Stimulated activated CD8-positive, alpha-beta memory T cell treated with anti-CD3 and anti-CD28 coated beads, Interleukin-15, amount 100 ng/mL, for 48 hours (primary cell): ENCODE data around the gene CYP4F3.
"Not testable (repeated sequence)": the region's sequence is repeated elsewhere in the genome, so short reads cannot be mapped to it uniquely, and the experiment has no call there.

Source experiments
- DNase-seq, 2 donors: peaks; one replicate each; pipeline ENCODE4 v3.0.0-alpha.2; 2020; ENCODE audit warnings: low read depth in 2 of 2

CYP4F3 gene

GRCh38 chr19:15640294-15640903 lies at the start of gene CYP4F3:
CYP4F3 (plus strand) TSS chr19:15640897; CDS start chr19:15641416, 519 bp downstream.
- no peak for DNase-seq

GRCh38 chr19:15591796-15592195 lies 48.9 kb upstream of the CYP4F3 start:
- no peak for DNase-seq

GRCh38 chr19:15592506-15592905 lies 48.2 kb upstream of the CYP4F3 start:
- not testable (repeated sequence) for DNase-seq

GRCh38 chr19:15593766-15594165 lies 46.9 kb upstream of the CYP4F3 start:
- not testable (repeated sequence) for DNase-seq

- DNase-seq: no peak
Observed at GRCh38 chr19:15595069-15595468, 45.6 kb upstream of the CYP4F3 start.

GRCh38 chr19:15607978-15608925 lies 32.4 kb upstream of the CYP4F3 start:
- not testable (repeated sequence) for DNase-seq

- no peak for DNase-seq
Observed at GRCh38 chr19:15609261-15609660, 31.4 kb upstream of the CYP4F3 start.

- no peak for DNase-seq
Observed at GRCh38 chr19:15612342-15612741, 28.4 kb upstream of the CYP4F3 start.

- no peak for DNase-seq
Observed at GRCh38 chr19:15613338-15613737, 27.4 kb upstream of the CYP4F3 start.

GRCh38 chr19:15614507-15615379 lies 26.0 kb upstream of the CYP4F3 start, which contains the start of gene CYP4F8:
CYP4F8 (plus strand) TSS chr19:15615218; CDS start chr19:15615617, 399 bp downstream.
- DNase-seq: no peak

GRCh38 chr19:15615526-15615925 lies 25.2 kb upstream of the CYP4F3 start:
- DNase-seq: no peak

- DNase-seq: no peak
Observed at GRCh38 chr19:15616183-15616582, 24.5 kb upstream of the CYP4F3 start.

GRCh38 chr19:15616627-15617270 lies 23.9 kb upstream of the CYP4F3 start:
- no peak for DNase-seq

GRCh38 chr19:15618321-15618720 lies 22.4 kb upstream of the CYP4F3 start:
- no peak for DNase-seq

GRCh38 chr19:15621801-15622200 lies 18.9 kb upstream of the CYP4F3 start:
- no peak for DNase-seq

- no peak for DNase-seq
Observed at GRCh38 chr19:15622991-15623390, 17.7 kb upstream of the CYP4F3 start.

GRCh38 chr19:15623711-15624318 lies 16.9 kb upstream of the CYP4F3 start:
- DNase-seq: no peak

- DNase-seq: no peak
Observed at GRCh38 chr19:15628236-15629002, 12.3 kb upstream of the CYP4F3 start.

- peak; percentile 68 to 69 for DNase-seq
Observed at GRCh38 chr19:15629003-15629880, 11.5 kb upstream of the CYP4F3 start.
